ENCODE results near the gene TMEM89. TPM values are rescaled to one million over a fixed set of nuclear protein-coding genes. Genes with fewer than 3 reads are reported as not detected.

The TMEM89 gene
- polyA plus RNA-seq, 1 donor (not counting 4 experiments of a cell fraction or from before 2014, with no cell fraction given) = not detected

- H3K27me3 ChIP-seq (ENCODE audit: control insufficient read depth, extremely low read depth, insufficient read depth, low read length) = peaks cover 4% of the 10 kb centered on the region
- H3K27ac ChIP-seq (ENCODE audit: control insufficient read depth, insufficient read depth, low read length) = no peak overlapping the region
- dilution Hi-C loops (cut with MboI; ENCODE audit: extremely low pct_ligation_motif_present, low sequenced_read_pairs) = no loop called here
- H3K9ac ChIP-seq (ENCODE audit: control insufficient read depth, extremely low read depth, insufficient read depth, low read length) = no peak overlapping the region
- no peak overlapping the region for H2AFZ ChIP-seq (ENCODE audit: control insufficient read depth, low read length)
- H3K4me3 ChIP-seq (ENCODE audit: control insufficient read depth in 2 of 3, extremely low read depth in 1 of 3, insufficient read depth in 2 of 3, low read depth in 1 of 3, low read length in 3 of 3) = no peak overlapping the region
- H3K9me3 ChIP-seq (ENCODE audit: control insufficient read depth, low read depth, low read length) = no peaks in the 10 kb centered on the region
- H3K79me2 ChIP-seq (ENCODE audit: control insufficient read depth, insufficient read depth, low read length) = no peaks in the 10 kb centered on the region
- FAIRE-seq (no peak), DNase-seq (ENCODE audit: low read depth, low spot score) (no peak)
- H3K4me2 ChIP-seq (ENCODE audit: control insufficient read depth, extremely low read depth, insufficient read depth, low read depth, low read length) = no peak overlapping the region
- H3K9me1 ChIP-seq (ENCODE audit: control insufficient read depth, extremely low read depth, insufficient read depth, low read length) = no peaks in the 10 kb centered on the region
- no peaks in the 10 kb centered on the region for H4K20me1 ChIP-seq (ENCODE audit: control insufficient read depth, extremely low read depth, insufficient read depth, low read length)
- no peaks in the 10 kb centered on the region for H3K4me1 ChIP-seq (ENCODE audit: control insufficient read depth, extremely low read depth, insufficient read depth, low read length)
- TF ChIP-seq EZH2 (IDR thresholded peaks at IDR 0.05; ENCODE audit: low read length) (no peak), CTCF (optimal IDR thresholded peaks at IDR 0.05 in 1 of 3, IDR thresholded peaks at IDR 0.05 in 1 of 3, conservative IDR thresholded peaks at IDR 0.05 in 1 of 3; ENCODE audit: extremely low read depth in 1 of 3, insufficient read depth in 2 of 3, low read length in 3 of 3) (no peak)
- no peaks in the 10 kb centered on the region for H3K36me3 ChIP-seq (ENCODE audit: control insufficient read depth in 2 of 2, extremely low read depth in 1 of 2, insufficient read depth in 2 of 2, low read length in 2 of 2)
Measured at GRCh38 chr3:48647714-48648113, 26.1 kb upstream of the TMEM89 start.

GRCh38 chr3:48644898-48645760 lies 23.6 kb upstream of the TMEM89 start:
- no peak for FAIRE-seq
- dilution Hi-C loops (cut with MboI; ENCODE audit: extremely low pct_ligation_motif_present, low sequenced_read_pairs) = no loop called here

More at GRCh38 chr3:48644898-48645760, 23.6 kb upstream of the TMEM89 start:
- no peaks in the 10 kb centered on the region for H3K9me3 ChIP-seq (ENCODE audit: control insufficient read depth, low read depth, low read length)
- H3K4me3 ChIP-seq (ENCODE audit: control insufficient read depth in 2 of 3, extremely low read depth in 1 of 3, insufficient read depth in 2 of 3, low read depth in 1 of 3, low read length in 3 of 3) = no peak overlapping the region
- H3K4me1 ChIP-seq (ENCODE audit: control insufficient read depth, extremely low read depth, insufficient read depth, low read length) = no peaks in the 10 kb centered on the region
- H3K4me2 ChIP-seq (ENCODE audit: control insufficient read depth, extremely low read depth, insufficient read depth, low read depth, low read length) = no peak overlapping the region
- no peaks in the 10 kb centered on the region for H4K20me1 ChIP-seq (ENCODE audit: control insufficient read depth, extremely low read depth, insufficient read depth, low read length)
- no peak overlapping the region for H3K9ac ChIP-seq (ENCODE audit: control insufficient read depth, extremely low read depth, insufficient read depth, low read length)
- H3K9me1 ChIP-seq (ENCODE audit: control insufficient read depth, extremely low read depth, insufficient read depth, low read length) = no peaks in the 10 kb centered on the region
- no peak overlapping the region for H3K27ac ChIP-seq (ENCODE audit: control insufficient read depth, insufficient read depth, low read length)
- H2AFZ ChIP-seq (ENCODE audit: control insufficient read depth, low read length) = no peak overlapping the region
- TF ChIP-seq CTCF (optimal IDR thresholded peaks at IDR 0.05 in 1 of 3, IDR thresholded peaks at IDR 0.05 in 1 of 3, conservative IDR thresholded peaks at IDR 0.05 in 1 of 3; ENCODE audit: extremely low read depth in 1 of 3, insufficient read depth in 2 of 3, low read length in 3 of 3) (no peak), EZH2 (IDR thresholded peaks at IDR 0.05; ENCODE audit: low read length) (no peak)
- DNase-seq (ENCODE audit: low read depth, low spot score) = no peak
- no peaks in the 10 kb centered on the region for H3K79me2 ChIP-seq (ENCODE audit: control insufficient read depth, insufficient read depth, low read length)
- H3K27me3 ChIP-seq (ENCODE audit: control insufficient read depth, extremely low read depth, insufficient read depth, low read length) = peaks cover 4% of the 10 kb centered on the region
- H3K36me3 ChIP-seq (ENCODE audit: control insufficient read depth in 2 of 2, extremely low read depth in 1 of 2, insufficient read depth in 2 of 2, low read length in 2 of 2) = no peaks in the 10 kb centered on the region
